A673 (cell line): ENCODE measurements around the gene ATF7IP2.

Source experiments
- CTCF ChIP-seq: fragments of 300-800, 200-600 bp; sonication (generic); conservative IDR thresholded peaks from 2 replicates; pipeline ENCODE4 v1.5.1; 2017; ENCODE audit warnings: low read depth, mild to moderate bottlenecking, antibody characterized with exemption, low read length, moderate library complexity, mixed read lengths
- EZH2 ChIP-seq: fragments of 200-600 bp; sonication (generic); IDR thresholded peaks from 2 replicates; pipeline ENCODE4 v1.6.1; 2017; ENCODE audit warnings: borderline replicate concordance, low read depth, mild to moderate bottlenecking, mixed read lengths, antibody characterized with exemption, low read length; ENCODE audit not compliant: poor library complexity, severe bottlenecking

- TF ChIP-seq CTCF (no peak), EZH2 (no peak)
These were observed 40.2 kb upstream of the ATF7IP2 start for GRCh38 chr16:10345629-10346028.
